Erythroblast (primary cell): ENCODE data around the gene ESYT3.

ENCODE experiments used
- GATA1 ChIP-seq: IDR thresholded peaks from 2 replicates; pipeline ENCODE4 v1.6.1; 2011; ENCODE audit warnings: low read depth, mild to moderate bottlenecking, control low read depth, low read length, moderate library complexity
- POLR2A ChIP-seq: IDR thresholded peaks from 2 replicates; pipeline ENCODE4 v1.6.1; 2011; ENCODE audit warnings: mild to moderate bottlenecking, low read length

- TF ChIP-seq POLR2A: no peak
- TF ChIP-seq GATA1: no peak
These were observed 64.6 kb downstream of the ESYT3 start for GRCh38 chr3:138498991-138499390.
